ENCODE data around the gene DEFB126. TPM values are rescaled to one million over a fixed set of nuclear protein-coding genes. Genes with fewer than 3 reads are reported as not detected.
A peak's percentile ranks its signal among the peaks of the same experiment; 100 is the strongest.

DEFB126 gene
- total and polyA plus RNA-seq, 2 of the 4 experiments (the other 2 are of a cell fraction), result not detected

DNA sequence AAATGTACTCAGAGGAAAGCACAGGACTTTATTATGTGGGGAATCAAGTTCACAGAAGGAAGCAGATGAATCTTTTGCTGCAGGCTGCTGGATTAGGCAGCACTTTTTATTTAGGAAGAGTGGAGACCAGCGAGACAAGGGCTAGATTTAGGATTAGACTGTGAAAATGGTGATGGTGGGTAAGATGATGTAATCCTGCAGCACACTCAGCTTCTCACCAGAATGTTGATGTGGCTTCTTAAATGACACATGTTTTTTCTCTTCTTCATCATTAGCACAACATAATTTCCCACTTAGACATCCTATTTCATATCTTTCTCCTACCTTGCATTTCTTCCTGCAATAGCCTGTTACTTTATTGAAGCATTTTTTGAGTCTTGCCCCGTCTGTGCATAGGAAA lies 45.3 kb downstream of the DEFB126 start:
- H4K5ac ChIP-seq (ENCODE audit: low read depth, low read length), result no peak overlapping the region
- H2AK5ac ChIP-seq (ENCODE audit: low read depth, low read length), result no peak overlapping the region
- H3K4me1 ChIP-seq (ENCODE audit: control insufficient read depth, insufficient read depth, low read length), result no peaks in the 10 kb centered on the region
- H3K18ac ChIP-seq (ENCODE audit: low read depth, low read length), result no peak overlapping the region
- no peak overlapping the region for H4K91ac ChIP-seq (ENCODE audit: insufficient read depth, low read depth, low read length)
- H3K9ac ChIP-seq (ENCODE audit: low read depth, low read length), result no peak overlapping the region
- H3K56ac ChIP-seq (ENCODE audit: extremely low read depth, insufficient read depth, low read length), result no peak overlapping the region
- H2AK9ac ChIP-seq (replicated peaks; ENCODE audit: low read depth, low read length, poor library complexity), result no peak overlapping the region
- ChIA-PET CTCF (no interaction called here), POLR2A (ENCODE audit: unreplicated experiment) (no interaction called here)
- no peak overlapping the region for H4K8ac ChIP-seq (ENCODE audit: low read depth in 2 of 2, low read length in 2 of 2)
- H3K4me3 ChIP-seq (ENCODE audit: insufficient read depth, low read depth, low read length), result no peak overlapping the region
- no peaks in the 10 kb centered on the region for H3K9me3 ChIP-seq (ENCODE audit: control insufficient read depth, insufficient read depth, low read length)
- H2AFZ ChIP-seq (replicated peaks; ENCODE audit: low read length, poor library complexity), result no peak overlapping the region
- no peak overlapping the region for H2BK5ac ChIP-seq (ENCODE audit: low read depth, low read length, poor library complexity, severe bottlenecking)
- no peaks in the 10 kb centered on the region; the same call in 1 of the 2 replicates for H3K27me3 ChIP-seq (ENCODE audit: control insufficient read depth, insufficient read depth, low read length)
- DNase-seq (no peak), ATAC-seq (ENCODE audit: low read depth) (no peak)
- no peaks in the 10 kb centered on the region for H3K9me1 ChIP-seq (ENCODE audit: insufficient read depth, low read length)
- H3K36me3 ChIP-seq (ENCODE audit: control insufficient read depth, insufficient read depth, low read length), result no peaks in the 10 kb centered on the region
- intact Hi-C loops (cut with micrococcal nuclease) (no loop called here), in situ Hi-C loops (cut with MboI; ENCODE audit: low sequenced_read_pairs) (no loop called here), dilution Hi-C loops (cut with HindIII; ENCODE audit: low sequenced_read_pairs, unreplicated experiment) (no loop called here)
- H3K27ac ChIP-seq (ENCODE audit: insufficient read depth, low read length), result no peak overlapping the region
- H4K20me1 ChIP-seq (ENCODE audit: insufficient read depth, low read length), result no peaks in the 10 kb centered on the region
- no peak overlapping the region for H2BK120ac ChIP-seq (ENCODE audit: low read depth, low read length)
- no peaks in the 10 kb centered on the region for H3K79me1 ChIP-seq (ENCODE audit: low read depth in 1 of 2, low read length in 2 of 2)
- no CpG with 5 or more reads among the region's 2 CpGs for WGBS, 2 experiments (ENCODE audit: extremely low coverage in 2 of 2, insufficient read length in 1 of 2)
- no peak overlapping the region for H3K14ac ChIP-seq (replicated peaks; ENCODE audit: low read depth, low read length)
- no peak overlapping the region for H3K23ac ChIP-seq (ENCODE audit: low read depth, low read length)
- H3K4ac ChIP-seq (ENCODE audit: low read depth, low read length), result no peak overlapping the region
- TF ChIP-seq CEBPB (IDR thresholded peaks at IDR 0.05; ENCODE audit: low read depth, low read length) (0 out of 2 replicates have a peak, but pooled peaks have one; percentile 6), MAZ (IDR thresholded peaks at IDR 0.05; ENCODE audit: borderline replicate concordance, low read depth, low read length) (no peak)
- H2BK20ac ChIP-seq (ENCODE audit: low read depth, low read length), result no peak overlapping the region
- BruUV-seq (replicated peaks), result no TSS peak
- H2BK15ac ChIP-seq (ENCODE audit: low read depth, low read length), result no peak overlapping the region
- H3K4me2 ChIP-seq (ENCODE audit: low read depth, low read length), result no peak overlapping the region
